ENCODE results near the gene HEATR1.

HEATR1 gene

DNA sequence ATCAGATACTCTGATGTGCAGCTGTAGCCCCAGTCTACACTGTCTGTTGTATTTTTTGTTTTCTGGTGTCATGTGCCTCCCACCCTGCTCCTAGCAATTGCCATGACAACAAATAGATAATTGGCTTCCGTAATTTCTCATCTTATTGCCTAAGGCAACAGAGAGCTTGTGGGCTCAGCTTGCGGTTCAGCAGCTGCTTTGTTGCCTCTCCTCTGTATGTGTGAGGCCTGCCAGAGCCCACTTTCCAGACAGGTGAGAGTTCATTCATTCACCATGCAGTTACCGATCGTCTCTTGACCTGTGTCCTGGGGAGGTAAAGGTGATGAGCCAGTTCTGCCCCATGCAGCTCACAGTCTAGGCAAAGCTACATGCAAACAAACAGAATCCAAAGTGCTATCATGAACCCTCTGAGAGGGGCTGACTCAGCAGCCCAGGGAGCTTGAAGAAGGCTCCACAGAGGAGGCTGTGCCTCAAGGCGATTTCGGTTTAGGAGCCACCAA, 68.6 kb downstream of the HEATR1 start (continued):
- TF ChIP-seq ZNF433 (tag by site-specific recombination; IDR thresholded peaks at IDR 0.05; ENCODE audit: low read depth) (no peak), TRIM28 (IDR thresholded peaks at IDR 0.05; ENCODE audit: borderline replicate concordance, low read length) (0 out of 2 replicates have a peak, but pooled peaks have one; percentile 41), ZNF133 (tag by site-specific recombination; IDR thresholded peaks at IDR 0.05) (peak; percentile 90), ZFHX2 (tag by site-specific recombination; conservative IDR thresholded peaks at IDR 0.05) (no peak), ZNF16 (tag by site-specific recombination; IDR thresholded peaks at IDR 0.05; ENCODE audit: low read depth) (no peak)

DNA sequence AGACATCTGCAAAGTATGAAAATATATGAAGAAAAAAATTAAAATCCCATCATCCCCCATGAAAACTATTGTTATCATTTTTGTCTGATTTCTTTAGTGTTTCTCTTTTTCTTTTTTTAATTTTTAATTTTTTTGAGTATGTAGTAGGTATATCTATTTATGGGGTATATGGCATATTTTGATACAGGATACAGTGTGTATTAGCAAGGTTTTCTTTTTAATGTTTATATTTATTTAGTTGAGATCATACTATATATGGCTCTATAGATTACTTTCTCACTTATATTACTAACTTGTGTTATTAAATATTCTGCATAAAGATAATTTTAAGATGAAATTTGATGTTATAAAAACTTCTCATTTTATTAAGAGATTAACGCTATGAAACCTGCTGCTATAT, 69.1 kb downstream of the HEATR1 start:
- Histone ChIP-seq H3K36me3 (ENCODE audit: control insufficient read depth in 2 of 2, insufficient read depth in 1 of 2, low read length in 2 of 2) (no peaks in the 10 kb centered on the region), H3K27ac (ENCODE audit: extremely low read depth, low read depth, low read length) (no peak overlapping the region), H3K4me1 (ENCODE audit: control insufficient read depth, insufficient read depth, low read length) (peaks cover 2% of the 10 kb centered on the region; the same call in 1 of the 2 replicates), H3K9me3 (ENCODE audit: control insufficient read depth, insufficient read depth, low read depth, low read length) (no peaks in the 10 kb centered on the region), H3K4me3 (ENCODE audit: low read depth, low read length) (no peak overlapping the region)
- POLR2A ChIA-PET, result interaction anchor here (0.6 to 1.0 kb wide), 2 partner anchors 44 to 140 kb away, joined by 3 read pairs; no protein-coding TSS in a partner anchor
- CTCF ChIA-PET, result interaction anchor here (0.7 to 1.4 kb wide), 5 partner anchors 41 to 465 kb away, joined by 3 to 6 read pairs (median 3); no protein-coding TSS in a partner anchor
- TF ChIP-seq ZNF664 (tag by site-specific recombination; IDR thresholded peaks at IDR 0.05) (peak; percentile 99), ZNF391 (tag by site-specific recombination; IDR thresholded peaks at IDR 0.05; ENCODE audit: borderline replicate concordance, low read depth) (no peak), ZNF19 (tag by site-specific recombination; IDR thresholded peaks at IDR 0.05; ENCODE audit: low read depth) (0 out of 2 replicates have a peak, but pooled peaks have one; percentile 17)

DNA sequence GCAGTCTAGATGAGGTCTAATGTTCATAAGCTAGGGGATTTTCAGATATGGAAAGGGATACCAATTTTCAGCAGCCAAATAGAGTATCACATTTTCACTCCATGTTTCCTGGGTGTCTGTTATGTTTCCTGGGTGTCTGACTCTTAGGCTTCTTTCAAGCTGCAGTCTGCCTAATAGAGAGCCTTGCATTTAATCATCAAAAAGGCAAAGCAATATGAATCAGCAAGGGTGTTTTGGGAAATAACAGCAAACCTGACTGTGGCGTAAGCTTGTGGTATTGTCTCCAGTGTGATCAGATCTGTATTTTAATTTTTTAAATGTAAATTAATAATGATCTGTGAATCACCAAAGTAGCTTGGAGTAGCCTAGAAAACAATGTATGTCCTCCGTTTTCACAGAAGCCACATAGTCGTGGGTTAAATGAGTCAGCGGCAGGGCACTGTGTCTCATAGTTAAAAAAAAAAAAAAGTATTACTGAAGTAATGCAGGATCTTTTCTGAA, 70.1 kb downstream of the HEATR1 start:
- Histone ChIP-seq H3K9me3 (ENCODE audit: control insufficient read depth, insufficient read depth, low read depth, low read length) (no peaks in the 10 kb centered on the region), H3K4me3 (ENCODE audit: low read depth, low read length) (no peak overlapping the region), H3K36me3 (ENCODE audit: control insufficient read depth in 2 of 2, insufficient read depth in 1 of 2, low read length in 2 of 2) (no peaks in the 10 kb centered on the region; a peak in 1 of 3 replicates), H3K4me1 (ENCODE audit: control insufficient read depth, insufficient read depth, low read length) (peaks cover 2% of the 10 kb centered on the region; the same call in 1 of the 2 replicates), H3K27ac (ENCODE audit: extremely low read depth, low read depth, low read length) (no peak overlapping the region)
- ChIA-PET POLR2A (no interaction called here), CTCF (interaction anchor here (0.7 to 1.2 kb wide), 6 partner anchors 9 to 464 kb away, joined by 3 to 6 read pairs (median 4); no protein-coding TSS in a partner anchor)
- TF ChIP-seq ZNF211 (tag by site-specific recombination; IDR thresholded peaks at IDR 0.05; ENCODE audit: low read depth), result no peak
- TF ChIP-seq ZNF560 (tag by site-specific recombination; IDR thresholded peaks at IDR 0.05; ENCODE audit: borderline replicate concordance), result no peak
- 0 out of 2 replicates have a peak, but pooled peaks have one; percentile 20 for TF ChIP-seq ZNF394 (tag by site-specific recombination; IDR thresholded peaks at IDR 0.05; ENCODE audit: borderline replicate concordance)
- no peak for TF ChIP-seq ZNF548 (tag by site-specific recombination; IDR thresholded peaks at IDR 0.05)

DNA sequence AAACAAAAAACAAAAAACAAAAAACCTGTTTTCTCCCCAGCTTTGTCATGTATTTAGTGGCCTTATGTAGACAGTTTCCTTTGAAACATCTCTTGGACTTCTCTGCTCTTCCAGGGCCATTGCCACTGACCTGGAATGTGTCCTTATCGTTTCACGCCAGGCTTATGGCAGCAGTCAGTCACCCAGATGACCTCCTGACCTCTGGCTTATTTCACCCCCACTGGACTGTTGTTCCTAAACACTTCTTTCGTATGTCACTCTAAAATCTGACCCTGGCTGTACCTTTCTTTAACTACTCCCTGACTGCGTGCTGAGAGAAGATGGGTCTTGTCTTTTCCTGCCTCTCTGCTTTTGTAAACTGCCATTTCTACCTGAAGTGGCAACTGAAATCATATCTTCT, 71.5 kb downstream of the HEATR1 start:
- Histone ChIP-seq H3K36me3 (ENCODE audit: control insufficient read depth in 2 of 2, insufficient read depth in 1 of 2, low read length in 2 of 2) (no peaks in the 10 kb centered on the region; a peak in 1 of 3 replicates), H3K9me3 (ENCODE audit: control insufficient read depth, insufficient read depth, low read depth, low read length) (no peaks in the 10 kb centered on the region), H3K4me3 (ENCODE audit: low read depth, low read length) (no peak overlapping the region), H3K27ac (ENCODE audit: extremely low read depth, low read depth, low read length) (no peak overlapping the region), H3K4me1 (ENCODE audit: control insufficient read depth, insufficient read depth, low read length) (peaks cover 2% of the 10 kb centered on the region; the same call in 1 of the 2 replicates)
- ChIA-PET POLR2A (no interaction called here), CTCF (interaction anchor here (0.6 to 3.1 kb wide), 5 partner anchors 15 to 426 kb away, joined by 3 to 35 read pairs (median 3); no protein-coding TSS in a partner anchor)
- TF ChIP-seq ZNF830 (tag by site-specific recombination; IDR thresholded peaks at IDR 0.05; ENCODE audit: low read depth) (no peak), IKZF3 (tag by site-specific recombination; IDR thresholded peaks at IDR 0.05) (no peak), ZNF266 (tag by site-specific recombination; IDR thresholded peaks at IDR 0.05; ENCODE audit: low read depth) (no peak), SCRT1 (tag by site-specific recombination; IDR thresholded peaks at IDR 0.05; ENCODE audit: borderline replicate concordance) (no peak), ZNF221 (tag by site-specific recombination; IDR thresholded peaks at IDR 0.05; ENCODE audit: borderline replicate concordance) (no peak), ZNF701 (tag by site-specific recombination; IDR thresholded peaks at IDR 0.05) (no peak), ZNF223 (tag by site-specific recombination; IDR thresholded peaks at IDR 0.05) (no peak), ZNF707 (tag by site-specific recombination; IDR thresholded peaks at IDR 0.05) (no peak), PRDM1 (tag by site-specific recombination; IDR thresholded peaks at IDR 0.05) (no peak)
- TF ChIP-seq, protein P1, sequence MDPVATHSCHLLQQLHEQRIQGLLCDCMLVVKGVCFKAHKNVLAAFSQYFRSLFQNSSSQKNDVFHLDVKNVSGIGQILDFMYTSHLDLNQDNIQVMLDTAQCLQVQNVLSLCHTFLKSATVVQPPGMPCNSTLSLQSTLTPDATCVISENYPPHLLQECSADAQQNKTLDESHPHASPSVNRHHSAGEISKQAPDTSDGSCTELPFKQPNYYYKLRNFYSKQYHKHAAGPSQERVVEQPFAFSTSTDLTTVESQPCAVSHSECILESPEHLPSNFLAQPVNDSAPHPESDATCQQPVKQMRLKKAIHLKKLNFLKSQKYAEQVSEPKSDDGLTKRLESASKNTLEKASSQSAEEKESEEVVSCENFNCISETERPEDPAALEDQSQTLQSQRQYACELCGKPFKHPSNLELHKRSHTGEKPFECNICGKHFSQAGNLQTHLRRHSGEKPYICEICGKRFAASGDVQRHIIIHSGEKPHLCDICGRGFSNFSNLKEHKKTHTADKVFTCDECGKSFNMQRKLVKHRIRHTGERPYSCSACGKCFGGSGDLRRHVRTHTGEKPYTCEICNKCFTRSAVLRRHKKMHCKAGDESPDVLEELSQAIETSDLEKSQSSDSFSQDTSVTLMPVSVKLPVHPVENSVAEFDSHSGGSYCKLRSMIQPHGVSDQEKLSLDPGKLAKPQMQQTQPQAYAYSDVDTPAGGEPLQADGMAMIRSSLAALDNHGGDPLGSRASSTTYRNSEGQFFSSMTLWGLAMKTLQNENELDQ (tag by site-specific recombination; IDR thresholded peaks at IDR 0.05; ENCODE audit: low read depth), result no peak
- TF ChIP-seq, protein P2, sequence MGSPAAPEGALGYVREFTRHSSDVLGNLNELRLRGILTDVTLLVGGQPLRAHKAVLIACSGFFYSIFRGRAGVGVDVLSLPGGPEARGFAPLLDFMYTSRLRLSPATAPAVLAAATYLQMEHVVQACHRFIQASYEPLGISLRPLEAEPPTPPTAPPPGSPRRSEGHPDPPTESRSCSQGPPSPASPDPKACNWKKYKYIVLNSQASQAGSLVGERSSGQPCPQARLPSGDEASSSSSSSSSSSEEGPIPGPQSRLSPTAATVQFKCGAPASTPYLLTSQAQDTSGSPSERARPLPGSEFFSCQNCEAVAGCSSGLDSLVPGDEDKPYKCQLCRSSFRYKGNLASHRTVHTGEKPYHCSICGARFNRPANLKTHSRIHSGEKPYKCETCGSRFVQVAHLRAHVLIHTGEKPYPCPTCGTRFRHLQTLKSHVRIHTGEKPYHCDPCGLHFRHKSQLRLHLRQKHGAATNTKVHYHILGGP (tag by site-specific recombination; IDR thresholded peaks at IDR 0.05), result no peak
- TF ChIP-seq, protein P3, sequence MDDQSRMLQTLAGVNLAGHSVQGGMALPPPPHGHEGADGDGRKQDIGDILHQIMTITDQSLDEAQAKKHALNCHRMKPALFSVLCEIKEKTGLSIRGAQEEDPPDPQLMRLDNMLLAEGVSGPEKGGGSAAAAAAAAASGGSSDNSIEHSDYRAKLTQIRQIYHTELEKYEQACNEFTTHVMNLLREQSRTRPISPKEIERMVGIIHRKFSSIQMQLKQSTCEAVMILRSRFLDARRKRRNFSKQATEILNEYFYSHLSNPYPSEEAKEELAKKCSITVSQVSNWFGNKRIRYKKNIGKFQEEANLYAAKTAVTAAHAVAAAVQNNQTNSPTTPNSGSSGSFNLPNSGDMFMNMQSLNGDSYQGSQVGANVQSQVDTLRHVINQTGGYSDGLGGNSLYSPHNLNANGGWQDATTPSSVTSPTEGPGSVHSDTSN (CRISPR knock-in tag; IDR thresholded peaks at IDR 0.05), result no peak

Measured in HEK293 (cell line).